Spleen (tissue), 7 donors: ENCODE results near the gene MAS1.

ENCODE experiments used
- POLR2A ChIP-seq, 3 donors: fragments of 450-650 bp; IDR thresholded peaks; one replicate each; pipeline ENCODE4 v1.5.1; 2017; ENCODE audit warnings: antibody characterized with exemption in 3 of 3, mild to moderate bottlenecking in 1 of 3
- POLR2AphosphoS5 ChIP-seq, 3 donors: sonication (generic); formaldehyde crosslinking; IDR thresholded peaks; one replicate each; pipeline ENCODE4 v1.5.1; 2017; ENCODE audit warnings: antibody characterized with exemption in 3 of 3
- TF ChIP-seq, protein P1 (sequence below), 11 experiments: fragments of 200-600 bp in 7 of 11; fragments of 450-650 bp in 4 of 11; sonication (generic) in 4 of 11; IDR thresholded peaks in 8 of 11; conservative IDR thresholded peaks in 3 of 11; 1 replicate in 7 of 11; 2 replicates in 4 of 11; pipeline versions ENCODE4 v1.4.0 to v1.8.0; 2016 to 2021; ENCODE audit warnings: antibody characterized with exemption in 11 of 11, inconsistent platforms in 4 of 11, mild to moderate bottlenecking in 1 of 11
- donor health status: DM: no; HTN: no; CAD: no; lungs with moderate emphysema.
- donor health status: DM: no; HTN: no; CAD: no.
- donor health status: DM: no; HTN: no; CAD: no.

DNA sequence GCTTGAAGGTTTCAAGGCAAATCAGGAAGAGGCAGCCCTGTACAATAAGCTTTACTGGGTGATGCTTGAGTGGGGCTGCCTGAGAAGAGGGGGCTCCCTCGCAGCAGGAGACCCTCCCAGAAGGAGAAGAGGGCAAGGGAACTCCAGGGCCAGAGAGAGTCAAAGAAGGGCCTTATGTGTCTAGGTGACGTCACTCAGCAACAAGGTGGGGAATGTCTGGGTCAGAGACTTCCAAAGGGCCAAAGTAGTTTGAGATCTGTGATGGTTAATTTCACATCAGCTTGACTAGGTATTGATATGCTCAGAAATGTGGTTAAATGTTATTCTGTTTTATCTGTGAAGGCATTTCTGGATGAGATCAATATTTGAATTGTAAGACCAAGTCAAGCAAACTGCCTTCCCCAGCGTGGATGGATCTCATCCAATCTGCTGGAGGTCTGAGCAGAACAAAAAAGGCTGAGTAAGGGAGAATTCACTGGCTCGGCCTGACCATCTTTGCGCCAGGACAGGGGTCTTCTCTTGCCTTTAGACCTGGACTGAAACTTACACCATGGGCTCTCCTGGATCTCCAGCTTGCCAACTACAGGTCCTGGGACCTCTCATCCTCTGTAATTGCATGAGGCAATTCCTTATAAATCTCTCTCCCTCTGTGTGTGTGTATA lies 35.9 kb downstream of the MAS1 start:
- TF ChIP-seq, protein P1, sequence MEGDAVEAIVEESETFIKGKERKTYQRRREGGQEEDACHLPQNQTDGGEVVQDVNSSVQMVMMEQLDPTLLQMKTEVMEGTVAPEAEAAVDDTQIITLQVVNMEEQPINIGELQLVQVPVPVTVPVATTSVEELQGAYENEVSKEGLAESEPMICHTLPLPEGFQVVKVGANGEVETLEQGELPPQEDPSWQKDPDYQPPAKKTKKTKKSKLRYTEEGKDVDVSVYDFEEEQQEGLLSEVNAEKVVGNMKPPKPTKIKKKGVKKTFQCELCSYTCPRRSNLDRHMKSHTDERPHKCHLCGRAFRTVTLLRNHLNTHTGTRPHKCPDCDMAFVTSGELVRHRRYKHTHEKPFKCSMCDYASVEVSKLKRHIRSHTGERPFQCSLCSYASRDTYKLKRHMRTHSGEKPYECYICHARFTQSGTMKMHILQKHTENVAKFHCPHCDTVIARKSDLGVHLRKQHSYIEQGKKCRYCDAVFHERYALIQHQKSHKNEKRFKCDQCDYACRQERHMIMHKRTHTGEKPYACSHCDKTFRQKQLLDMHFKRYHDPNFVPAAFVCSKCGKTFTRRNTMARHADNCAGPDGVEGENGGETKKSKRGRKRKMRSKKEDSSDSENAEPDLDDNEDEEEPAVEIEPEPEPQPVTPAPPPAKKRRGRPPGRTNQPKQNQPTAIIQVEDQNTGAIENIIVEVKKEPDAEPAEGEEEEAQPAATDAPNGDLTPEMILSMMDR (IDR thresholded peaks at IDR 0.05 in 8 of 11, conservative IDR thresholded peaks at IDR 0.05 in 3 of 11) = no peak
- TF ChIP-seq POLR2A (IDR thresholded peaks at IDR 0.05) = no peak
- no peak for TF ChIP-seq POLR2AphosphoS5 (IDR thresholded peaks at IDR 0.05)
